SK-N-MC (cell line): ENCODE measurements around the gene ZDHHC24.

Experiments
- DNase-seq: peaks from one replicate; pipeline ENCODE4 v3.0.0-alpha.2; 2011; ENCODE audit warnings: low read depth, low spot score
- H3K27ac ChIP-seq: fragments of 200-600 bp; sonication (generic); 2 replicates; pipeline ENCODE4 v1.5.1; 2016; ENCODE audit warnings: mixed run types
- H3K36me3 ChIP-seq: fragments of 200-600 bp; sonication (generic); 2 replicates; pipeline ENCODE4 v1.6.1; 2017; ENCODE audit warnings: antibody characterized with exemption, low read length, mixed read lengths; ENCODE audit not compliant: insufficient read depth
- H3K4me3 ChIP-seq: fragments of 200-600 bp; sonication (generic); 2 replicates; pipeline ENCODE4 v1.5.1; 2016
- H3K9ac ChIP-seq: fragments of 200-600 bp; sonication (generic); 2 replicates; pipeline ENCODE4 v1.8.0; 2017; ENCODE audit warnings: mixed run types, mixed read lengths; ENCODE audit not compliant: insufficient read length
- H3K9me3 ChIP-seq: fragments of 200-600 bp; sonication (generic); 2 replicates; pipeline ENCODE4 v1.6.1; 2017; ENCODE audit warnings: low read depth, mild to moderate bottlenecking, antibody characterized with exemption, low read length, moderate library complexity, mixed read lengths
- EZH2 ChIP-seq: fragments of 200-600 bp; sonication (generic); IDR thresholded peaks from one replicate; pipeline ENCODE4 v1.6.1; 2017; ENCODE audit warnings: antibody characterized with exemption
- FOXP2 ChIP-seq: optimal IDR thresholded peaks from 2 replicates; pipeline ENCODE3; 2011; ENCODE audit warnings: mild to moderate bottlenecking, moderate library complexity; ENCODE audit not compliant: insufficient read depth; ENCODE audit errors: extremely low read length, control extremely low read depth
- POLR2AphosphoS5 ChIP-seq: IDR thresholded peaks from 2 replicates; pipeline ENCODE4 v1.6.1; 2012; ENCODE audit warnings: mild to moderate bottlenecking, low read depth, low read length, borderline replicate concordance

The ZDHHC24 gene

DNA sequence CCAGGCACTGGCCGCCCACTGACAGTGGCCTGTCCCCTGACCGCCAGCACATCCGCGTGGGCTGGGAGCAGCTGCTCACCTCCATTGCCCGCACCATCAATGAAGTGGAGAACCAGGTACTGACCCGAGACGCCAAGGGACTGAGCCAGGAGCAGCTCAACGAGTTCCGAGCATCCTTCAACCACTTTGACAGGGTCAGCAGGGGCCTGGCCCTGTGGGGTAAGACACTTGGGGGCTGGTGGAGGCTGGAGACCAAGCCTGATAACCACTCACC, 16.1 kb upstream of the ZDHHC24 start:
- DNase-seq = no peak
- Histone ChIP-seq H3K9ac (no peak overlapping the region), H3K36me3 (no peaks in the 10 kb centered on the region), H3K9me3 (no peaks in the 10 kb centered on the region), H3K27ac (no peak overlapping the region), H3K4me3 (no peak overlapping the region)
- TF ChIP-seq EZH2 = no peak
- TF ChIP-seq FOXP2 = no peak
- TF ChIP-seq POLR2AphosphoS5 = no peak

- Histone ChIP-seq H3K27ac (no peak overlapping the region), H3K9ac (no peak overlapping the region), H3K36me3 (no peaks in the 10 kb centered on the region), H3K9me3 (no peaks in the 10 kb centered on the region), H3K4me3 (no peak overlapping the region)
- TF ChIP-seq FOXP2 = no peak
- no peak for TF ChIP-seq POLR2AphosphoS5
- no peak for TF ChIP-seq EZH2
- DNase-seq = no peak
Observed at GRCh38 chr11:66561178-66561974, 15.5 kb upstream of the ZDHHC24 start.

DNA sequence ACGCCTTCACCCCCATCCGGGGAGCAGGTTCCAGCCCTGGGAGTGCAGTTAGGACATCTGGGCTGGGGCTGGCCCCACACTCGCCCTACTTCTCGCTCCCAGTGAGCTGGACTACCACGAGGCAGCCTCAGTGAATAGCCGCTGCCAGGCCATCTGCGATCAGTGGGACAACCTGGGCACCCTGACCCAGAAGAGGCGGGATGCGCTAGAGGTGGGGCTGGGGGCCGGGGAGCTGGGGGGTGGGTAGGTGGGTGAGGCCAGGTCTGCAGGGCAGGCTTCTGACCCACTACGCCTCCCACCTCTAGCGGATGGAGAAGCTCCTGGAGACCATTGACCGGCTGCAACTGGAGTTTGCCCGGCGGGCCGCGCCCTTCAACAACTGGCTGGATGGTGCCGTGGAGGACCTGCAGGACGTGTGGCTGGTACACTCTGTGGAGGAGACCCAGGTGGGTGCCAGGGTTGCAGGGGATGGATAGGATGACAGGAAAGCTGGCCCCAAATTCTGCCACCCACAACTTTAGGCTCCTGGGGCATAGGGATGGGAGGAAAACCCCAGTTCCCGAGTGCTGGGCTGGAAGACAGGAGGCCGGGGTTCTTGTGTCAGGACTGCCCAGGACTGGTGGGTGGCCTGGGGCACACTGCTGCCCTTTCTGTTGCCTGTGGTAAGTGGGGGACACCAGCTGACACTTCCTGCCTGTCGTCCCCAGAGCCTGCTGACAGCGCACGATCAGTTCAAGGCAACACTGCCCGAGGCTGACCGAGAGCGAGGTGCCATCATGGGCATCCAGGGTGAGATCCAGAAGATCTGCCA, 14.2 kb upstream of the ZDHHC24 start:
- no peaks in the 10 kb centered on the region for H3K36me3 ChIP-seq
- no peak overlapping the region for H3K9ac ChIP-seq
- TF ChIP-seq FOXP2 (no peak), POLR2AphosphoS5 (no peak), EZH2 (no peak)
- no peak overlapping the region for H3K27ac ChIP-seq
- no peak overlapping the region for H3K4me3 ChIP-seq
- no peak for DNase-seq
- H3K9me3 ChIP-seq = no peaks in the 10 kb centered on the region

- Histone ChIP-seq H3K27ac (no peak overlapping the region), H3K4me3 (no peak overlapping the region), H3K36me3 (no peaks in the 10 kb centered on the region), H3K9ac (no peak overlapping the region), H3K9me3 (no peaks in the 10 kb centered on the region)
- TF ChIP-seq FOXP2 (no peak), POLR2AphosphoS5 (no peak), EZH2 (no peak)
- DNase-seq = no peak
Observed at GRCh38 chr11:66559142-66559865, 13.5 kb upstream of the ZDHHC24 start.

DNA sequence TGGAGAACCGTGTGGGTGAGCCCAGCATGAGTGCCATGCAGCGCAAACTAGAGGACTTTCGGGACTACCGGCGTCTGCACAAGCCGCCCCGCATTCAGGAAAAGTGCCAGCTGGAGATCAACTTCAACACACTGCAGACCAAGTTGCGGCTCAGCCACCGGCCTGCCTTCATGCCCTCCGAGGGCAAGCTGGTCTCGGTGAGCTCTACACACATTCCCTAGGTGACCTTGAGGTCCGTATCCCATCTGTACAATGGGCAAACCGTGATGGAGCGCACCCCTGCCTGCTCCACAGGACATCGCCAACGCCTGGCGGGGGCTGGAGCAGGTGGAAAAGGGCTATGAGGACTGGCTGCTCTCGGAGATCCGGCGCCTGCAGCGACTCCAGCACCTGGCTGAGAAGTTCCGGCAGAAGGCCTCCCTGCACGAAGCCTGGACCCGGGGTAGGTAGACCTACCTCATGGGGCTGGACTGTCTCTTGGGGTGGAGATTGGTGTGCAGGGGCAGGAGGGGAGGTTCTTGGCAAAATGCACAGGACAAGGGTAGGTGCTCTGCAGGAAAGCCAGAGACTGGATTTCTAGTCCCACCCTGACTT, 12.0 kb upstream of the ZDHHC24 start:
- Histone ChIP-seq H3K27ac (no peak overlapping the region), H3K4me3 (no peak overlapping the region), H3K9me3 (no peaks in the 10 kb centered on the region), H3K9ac (no peak overlapping the region), H3K36me3 (no peaks in the 10 kb centered on the region)
- TF ChIP-seq EZH2 = no peak
- DNase-seq = no peak

DNA sequence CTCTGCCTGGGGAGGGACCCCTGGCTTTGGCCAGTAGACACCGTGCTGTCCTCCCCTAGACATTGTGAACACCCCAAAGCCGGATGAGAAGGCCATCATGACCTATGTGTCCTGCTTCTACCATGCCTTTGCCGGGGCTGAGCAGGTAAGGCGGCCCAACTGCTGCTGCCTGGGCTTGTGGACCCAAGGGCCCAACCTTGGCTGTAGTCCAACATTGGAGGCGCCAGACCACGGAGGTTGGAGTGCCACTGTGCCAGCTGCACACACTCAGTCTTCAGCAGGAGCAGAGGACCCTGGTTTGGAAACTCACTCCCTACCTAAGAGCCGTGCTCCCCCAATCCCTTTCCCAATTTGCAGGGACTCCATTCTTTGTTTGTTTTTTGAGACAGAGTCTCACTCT, 10.2 kb upstream of the ZDHHC24 start:
- TF ChIP-seq FOXP2 (no peak), POLR2AphosphoS5 (no peak), EZH2 (no peak)
- H3K36me3 ChIP-seq = no peaks in the 10 kb centered on the region
- H3K9ac ChIP-seq = no peak overlapping the region
- DNase-seq = no peak
- no peak overlapping the region for H3K4me3 ChIP-seq
- no peak overlapping the region for H3K27ac ChIP-seq
- H3K9me3 ChIP-seq = no peaks in the 10 kb centered on the region

DNA sequence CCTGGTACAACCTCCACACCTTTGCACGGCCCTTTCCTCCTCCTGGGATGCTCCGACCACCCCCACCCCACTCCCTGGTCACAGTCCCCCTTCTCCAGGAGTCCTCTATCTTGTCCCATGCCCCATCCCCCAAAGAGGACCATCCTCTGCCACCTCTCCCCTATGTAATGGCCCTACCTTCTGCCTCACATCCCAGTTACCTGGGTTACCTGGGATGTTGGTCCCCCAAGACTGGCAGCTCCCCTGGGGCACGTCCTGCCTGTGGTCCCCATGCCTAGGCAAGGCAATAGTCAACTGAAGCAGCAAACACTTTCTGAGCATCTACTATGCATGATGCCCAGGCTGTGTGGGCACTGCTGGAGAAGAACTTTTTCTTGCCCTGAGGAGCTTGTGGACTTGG, 9.6 kb upstream of the ZDHHC24 start:
- Histone ChIP-seq H3K4me3 (no peak overlapping the region), H3K9me3 (no peaks in the 10 kb centered on the region), H3K36me3 (no peaks in the 10 kb centered on the region), H3K9ac (no peak overlapping the region), H3K27ac (no peak overlapping the region)
- TF ChIP-seq POLR2AphosphoS5 (no peak), EZH2 (no peak), FOXP2 (no peak)
- DNase-seq = no peak

DNA sequence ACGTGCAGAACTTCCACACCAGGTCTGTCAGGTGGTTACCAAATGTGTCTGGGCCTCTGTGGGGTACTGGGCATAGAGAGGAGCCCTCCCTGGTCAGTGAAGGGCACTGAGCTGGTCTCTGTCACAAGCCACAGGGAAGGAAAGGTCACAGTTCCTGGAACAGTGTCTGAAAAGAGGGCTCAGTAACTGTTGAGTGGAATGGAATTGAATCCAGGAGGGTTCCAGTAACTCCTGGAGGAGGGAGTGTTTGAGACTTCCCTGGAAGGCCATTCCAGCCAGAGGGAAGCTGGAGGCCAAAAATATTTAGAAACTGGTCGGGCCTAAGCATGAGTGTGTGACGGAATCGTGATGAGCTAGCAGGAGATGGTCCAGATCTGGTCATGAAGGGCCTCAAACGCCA, 8.8 kb upstream of the ZDHHC24 start:
- H3K4me3 ChIP-seq = no peak overlapping the region
- no peak overlapping the region for H3K9ac ChIP-seq
- DNase-seq = no peak
- no peak for TF ChIP-seq FOXP2
- TF ChIP-seq POLR2AphosphoS5 = no peak
- no peak for TF ChIP-seq EZH2
- no peaks in the 10 kb centered on the region for H3K9me3 ChIP-seq
- H3K36me3 ChIP-seq = no peaks in the 10 kb centered on the region
- H3K27ac ChIP-seq = no peak overlapping the region
